MG63 (cell line): ENCODE data around the gene FAM135A. TPM values are rescaled to one million over a fixed set of nuclear protein-coding genes. Genes with fewer than 3 reads are reported as not detected.
A peak's percentile ranks its signal among the peaks of the same experiment; 100 is the strongest.
"Not testable (repeated sequence)": the region's sequence is repeated elsewhere in the genome, so short reads cannot be mapped to it uniquely, and the experiment has no call there.

ENCODE experiments used
- DNase-seq: peaks from one replicate; pipeline ENCODE4 v3.0.0-alpha.2; 2020
- H3K27me3 ChIP-seq: fragments of 250-450 bp; sonication (Bioruptor Pico); 2 replicates; pipeline ENCODE4 v1.5.1; 2020; ENCODE audit warnings: mild to moderate bottlenecking, moderate library complexity
- H3K36me3 ChIP-seq: fragments of 250-450 bp; sonication (Bioruptor Pico); 2 replicates; pipeline ENCODE4 v1.5.1; 2020; ENCODE audit warnings: mild to moderate bottlenecking, moderate library complexity
- H3K4me3 ChIP-seq: fragments of 250-450 bp; sonication (Bioruptor Pico); 2 replicates; pipeline ENCODE4 v1.5.1; 2020; ENCODE audit warnings: mild to moderate bottlenecking, moderate library complexity
- H3K9me3 ChIP-seq: fragments of 250-450 bp; sonication (Bioruptor Pico); 2 replicates; pipeline ENCODE4 v1.5.1; 2020; ENCODE audit warnings: mild to moderate bottlenecking, moderate library complexity
- total RNA-seq: library from RNA; depleted of rRNA; stranded (reverse); fragments of >200 nt; shearing (Covaris generic); gene quantifications from 2 replicates; pipeline ENCODE4 v1.2.3, GENCODE V29; 2014; ENCODE audit warnings: low replicate concordance

FAM135A gene
- total RNA-seq, 1 experiment from 2014 or later = 6.7 TPM

GRCh38 chr6:70547905-70548304 lies 134.6 kb downstream of the FAM135A start:
- Histone ChIP-seq H3K36me3 (no peaks in the 10 kb centered on the region), H3K27me3 (no peaks in the 10 kb centered on the region), H3K9me3 (no peaks in the 10 kb centered on the region), H3K4me3 (no peak overlapping the region)
- no peak for DNase-seq

- H3K4me3 ChIP-seq = no peak overlapping the region
- H3K27me3 ChIP-seq = no peaks in the 10 kb centered on the region
- no peaks in the 10 kb centered on the region for H3K36me3 ChIP-seq
- no peaks in the 10 kb centered on the region for H3K9me3 ChIP-seq
- DNase-seq = no peak
These were observed 136.0 kb downstream of the FAM135A start for GRCh38 chr6:70549327-70549726.

DNA sequence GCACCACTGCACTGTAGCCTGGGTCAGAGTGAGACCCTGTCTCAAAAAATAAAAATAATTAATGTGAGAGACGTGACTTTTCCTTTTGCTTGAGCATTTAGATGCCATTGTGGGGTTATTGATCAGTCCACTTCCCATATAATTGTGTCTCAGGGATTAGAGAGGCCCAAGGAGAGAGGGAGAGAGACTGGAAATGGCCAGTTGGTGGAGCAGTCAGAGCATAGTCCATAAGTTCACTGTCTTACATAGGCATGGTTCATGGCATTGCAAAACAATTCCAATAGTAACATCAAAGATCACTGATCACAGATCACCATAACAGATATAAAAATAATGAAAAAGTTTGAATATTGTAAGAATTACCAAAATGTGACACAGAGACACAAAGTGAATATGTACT lies 138.3 kb downstream of the FAM135A start:
- no peak for DNase-seq
- H3K36me3 ChIP-seq = no peaks in the 10 kb centered on the region
- no peak overlapping the region for H3K4me3 ChIP-seq
- no peaks in the 10 kb centered on the region for H3K9me3 ChIP-seq
- no peaks in the 10 kb centered on the region for H3K27me3 ChIP-seq

GRCh38 chr6:70552286-70552940 lies 139.1 kb downstream of the FAM135A start:
- not testable (repeated sequence) for H3K27me3 ChIP-seq

GRCh38 chr6:70552974-70553373 lies 139.7 kb downstream of the FAM135A start:
- no peaks in the 10 kb centered on the region for H3K36me3 ChIP-seq
- H3K4me3 ChIP-seq = no peak overlapping the region
- H3K9me3 ChIP-seq = no peaks in the 10 kb centered on the region
- H3K27me3 ChIP-seq = no peaks in the 10 kb centered on the region
- DNase-seq = no peak

More at GRCh38 chr6:70552286-70552940, 139.1 kb downstream of the FAM135A start:
- H3K36me3 ChIP-seq, DNase-seq, H3K9me3 ChIP-seq, H3K4me3 ChIP-seq: not testable (repeated sequence)

GRCh38 chr6:70557998-70558397 lies 144.7 kb downstream of the FAM135A start:
- H3K4me3 ChIP-seq = no peak overlapping the region

GRCh38 chr6:70562401-70562800 lies 149.1 kb downstream of the FAM135A start:
- DNase-seq = not testable (repeated sequence)

More at GRCh38 chr6:70557998-70558397, 144.7 kb downstream of the FAM135A start:
- Histone ChIP-seq H3K9me3 (no peaks in the 10 kb centered on the region), H3K36me3 (no peaks in the 10 kb centered on the region), H3K27me3 (no peaks in the 10 kb centered on the region)
- no peak for DNase-seq

DNA sequence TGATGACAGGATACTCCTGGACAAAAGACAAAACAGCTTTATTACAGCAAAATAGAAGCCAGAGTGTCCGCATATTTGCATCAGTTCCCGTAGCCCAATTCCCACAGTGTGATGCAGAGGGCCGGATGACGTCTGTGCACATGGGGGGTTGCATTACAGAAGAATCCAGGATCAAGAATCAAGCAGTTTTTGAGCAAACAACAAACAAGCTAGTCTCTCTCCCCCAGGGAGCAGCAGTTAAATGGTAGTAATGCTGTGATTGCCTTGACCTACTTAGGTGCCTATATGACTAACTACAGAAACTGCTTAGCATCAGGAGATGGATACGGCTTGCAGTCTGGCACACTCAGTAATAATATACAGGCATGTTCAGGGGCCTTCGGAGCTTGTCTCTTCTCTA lies 150.2 kb downstream of the FAM135A start:
- Histone ChIP-seq H3K9me3 (no peaks in the 10 kb centered on the region), H3K4me3 (no peak overlapping the region), H3K27me3 (no peaks in the 10 kb centered on the region), H3K36me3 (peaks cover 6% of the 10 kb centered on the region)
- DNase-seq = no peak

More at GRCh38 chr6:70562401-70562800, 149.1 kb downstream of the FAM135A start:
- H3K36me3 ChIP-seq, H3K4me3 ChIP-seq, H3K9me3 ChIP-seq, H3K27me3 ChIP-seq: not testable (repeated sequence)

DNA sequence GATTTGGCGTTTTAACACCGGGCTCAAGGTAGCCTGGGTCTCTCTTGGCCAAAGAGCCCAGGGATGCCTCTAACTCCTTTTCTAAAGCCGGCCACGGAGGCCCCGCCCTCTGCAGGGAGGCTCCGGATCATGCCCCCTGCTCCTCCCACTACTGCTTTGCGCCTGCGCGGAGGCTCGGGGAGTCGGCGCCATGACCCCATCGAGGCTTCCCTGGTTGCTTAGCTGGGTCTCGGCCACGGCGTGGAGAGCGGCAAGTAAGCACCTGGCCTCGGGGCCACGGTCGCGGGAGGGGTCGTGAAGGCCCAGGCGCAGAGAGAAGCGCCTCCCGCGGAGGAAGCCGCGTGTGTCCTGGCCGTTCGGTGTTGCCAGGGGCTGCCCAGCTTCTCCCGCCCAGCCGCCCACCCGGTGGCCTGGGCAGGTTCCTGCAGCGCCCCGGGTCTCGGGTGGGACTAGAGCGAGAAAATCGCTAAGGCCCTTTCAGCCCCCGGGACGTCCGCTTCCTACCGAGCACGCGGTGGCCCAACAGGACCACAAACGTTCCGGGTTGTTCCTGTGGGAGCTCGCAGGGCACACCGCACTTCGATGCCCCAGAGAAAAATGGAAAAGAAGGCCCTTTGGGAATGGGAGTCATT lies 153.6 kb downstream of the FAM135A start, which contains the start of gene SDHAF4:
Gene SDHAF4, plus strand, starts transcription at position 180 of the 632 bp plus-strand sequence. Its CDS starts 11 bp downstream, at position 191.
- H3K9me3 ChIP-seq = no peaks in the 10 kb centered on the region
- DNase-seq = peak; percentile 91
- no peaks in the 10 kb centered on the region for H3K27me3 ChIP-seq
- H3K4me3 ChIP-seq = peak within 1 kb of the TSS; percentile 93
- peaks cover 8% of the 10 kb centered on the region for H3K36me3 ChIP-seq

- Histone ChIP-seq H3K27me3 (no peaks in the 10 kb centered on the region), H3K4me3 (no peak overlapping the region), H3K9me3 (no peaks in the 10 kb centered on the region), H3K36me3 (no peaks in the 10 kb centered on the region; the same call in 1 of the 2 replicates)
- no peak for DNase-seq
These were observed 161.3 kb downstream of the FAM135A start for GRCh38 chr6:70574643-70575042.

GRCh38 chr6:70575899-70576495 lies 162.7 kb downstream of the FAM135A start:
- Histone ChIP-seq H3K27me3 (no peaks in the 10 kb centered on the region), H3K4me3 (no peak overlapping the region), H3K36me3 (peaks cover 6% of the 10 kb centered on the region), H3K9me3 (no peaks in the 10 kb centered on the region)
- DNase-seq = no peak

- Histone ChIP-seq H3K9me3 (no peaks in the 10 kb centered on the region), H3K36me3 (no peaks in the 10 kb centered on the region), H3K27me3 (no peaks in the 10 kb centered on the region), H3K4me3 (no peak overlapping the region)
- DNase-seq = no peak
These were observed 172.8 kb downstream of the FAM135A start for GRCh38 chr6:70586114-70586513.

DNA sequence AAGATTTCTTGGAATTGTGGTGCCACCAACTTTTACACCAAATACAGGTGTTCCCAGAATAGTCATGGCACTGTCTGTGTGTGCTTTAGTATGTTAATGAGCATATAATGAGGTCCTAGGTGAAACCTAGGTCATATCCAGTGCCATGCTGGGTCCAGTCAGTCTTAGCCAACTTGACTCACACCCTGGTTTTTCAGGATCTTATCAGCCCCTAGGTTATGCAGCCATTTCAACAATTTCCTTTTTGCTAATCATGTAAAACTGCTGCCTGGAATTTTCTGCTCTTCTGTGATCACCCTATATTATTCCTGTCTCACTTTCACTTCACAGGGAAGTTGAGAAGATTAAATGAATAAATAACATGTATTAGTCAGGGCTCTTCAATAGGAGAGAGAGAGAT lies 177.1 kb downstream of the FAM135A start:
- H3K4me3 ChIP-seq = no peak overlapping the region
- no peak for DNase-seq
- no peaks in the 10 kb centered on the region for H3K9me3 ChIP-seq
- no peaks in the 10 kb centered on the region for H3K36me3 ChIP-seq
- no peaks in the 10 kb centered on the region for H3K27me3 ChIP-seq

- Histone ChIP-seq H3K4me3 (no peak overlapping the region), H3K27me3 (no peaks in the 10 kb centered on the region), H3K9me3 (no peaks in the 10 kb centered on the region), H3K36me3 (no peaks in the 10 kb centered on the region)
- DNase-seq = no peak
These were observed 179.2 kb downstream of the FAM135A start for GRCh38 chr6:70592391-70593117.

DNA sequence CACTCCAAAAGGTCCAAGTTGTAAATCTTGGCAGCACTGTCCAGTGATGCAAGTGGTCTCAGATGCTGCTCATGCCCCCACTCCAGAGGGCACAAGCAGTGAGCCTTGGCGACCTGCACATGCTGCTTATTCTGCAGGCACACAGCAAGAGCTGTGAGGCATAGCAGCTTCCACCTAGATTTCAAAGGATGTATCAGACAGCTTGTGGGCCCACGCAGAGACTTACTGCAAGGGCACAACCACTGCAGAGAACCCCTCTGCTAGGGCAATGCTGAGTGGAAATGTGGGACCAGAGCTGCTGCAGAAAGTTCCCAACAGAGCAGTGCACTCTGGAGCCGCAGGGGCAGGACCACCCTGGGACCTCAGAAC lies 179.8 kb downstream of the FAM135A start:
- no peak for DNase-seq
- Histone ChIP-seq H3K36me3 (no peaks in the 10 kb centered on the region), H3K9me3 (no peaks in the 10 kb centered on the region), H3K4me3 (no peak overlapping the region), H3K27me3 (no peaks in the 10 kb centered on the region)

- DNase-seq = no peak
- Histone ChIP-seq H3K27me3 (no peaks in the 10 kb centered on the region), H3K4me3 (no peak overlapping the region), H3K36me3 (no peaks in the 10 kb centered on the region), H3K9me3 (no peaks in the 10 kb centered on the region)
These were observed 185.9 kb downstream of the FAM135A start for GRCh38 chr6:70599187-70599586.

DNA sequence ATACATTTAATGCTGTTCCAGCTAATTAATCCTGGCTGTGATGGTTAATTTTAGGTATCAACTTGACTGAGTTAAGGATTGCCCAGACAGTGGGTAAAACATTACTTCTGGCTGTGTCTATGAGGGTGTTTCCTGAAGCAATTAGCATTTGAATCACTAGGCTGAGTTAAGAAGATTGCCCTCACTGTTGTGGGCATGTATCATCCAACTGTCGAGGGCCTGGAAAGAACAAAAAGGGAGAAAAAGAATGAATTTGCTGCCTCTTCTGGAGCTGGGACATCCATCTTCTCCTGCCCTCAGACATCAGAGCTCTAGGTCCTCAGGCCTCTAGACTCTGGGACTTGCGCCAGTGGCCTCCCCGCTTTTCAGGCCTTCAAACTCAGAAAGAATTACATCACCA lies 187.7 kb downstream of the FAM135A start:
- Histone ChIP-seq H3K27me3 (no peaks in the 10 kb centered on the region), H3K4me3 (no peak overlapping the region), H3K9me3 (no peaks in the 10 kb centered on the region), H3K36me3 (no peaks in the 10 kb centered on the region)
- DNase-seq = no peak
